GDM1 (cell line): ENCODE measurements around the gene ZCCHC14.
A peak's percentile ranks its signal among the peaks of the same experiment; 100 is the strongest.
"Not testable (repeated sequence)": the region's sequence is repeated elsewhere in the genome, so short reads cannot be mapped to it uniquely, and the experiment has no call there.

ENCODE experiments used
- DNase-seq: peaks from one replicate; lab custom pipeline; 2025; lab: John Stamatoyannopoulos, UW

ZCCHC14 gene

DNA sequence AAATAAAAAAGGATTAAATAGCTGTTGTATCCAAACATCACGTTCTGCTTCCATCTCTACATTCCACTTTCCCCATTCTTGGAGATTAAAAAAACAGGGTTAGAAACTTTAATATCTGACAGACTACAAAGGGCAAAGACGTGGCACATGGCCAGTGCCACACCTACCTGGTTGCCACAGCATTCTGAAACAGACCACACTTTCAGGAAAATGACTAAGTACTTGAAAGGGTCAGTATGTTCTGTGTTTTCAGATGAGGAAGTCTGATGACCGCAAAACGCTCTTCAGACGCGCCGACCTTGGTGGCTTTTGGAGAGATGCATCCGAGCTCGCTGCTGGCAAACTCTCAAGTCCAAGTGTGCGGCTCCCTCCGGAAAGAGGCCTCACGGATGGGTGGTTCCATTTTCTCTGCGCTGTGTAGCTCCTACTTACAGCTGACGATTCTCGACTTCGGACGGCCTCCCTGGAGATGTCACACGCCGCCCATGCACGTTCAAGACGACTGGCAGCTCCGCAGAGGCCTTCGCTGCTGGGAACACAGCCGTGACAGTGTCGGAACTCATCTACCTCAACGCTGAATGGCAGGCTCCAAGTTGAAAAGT lies 85.2 kb downstream of the ZCCHC14 start:
- DNase-seq = peak; percentile 81

DNA sequence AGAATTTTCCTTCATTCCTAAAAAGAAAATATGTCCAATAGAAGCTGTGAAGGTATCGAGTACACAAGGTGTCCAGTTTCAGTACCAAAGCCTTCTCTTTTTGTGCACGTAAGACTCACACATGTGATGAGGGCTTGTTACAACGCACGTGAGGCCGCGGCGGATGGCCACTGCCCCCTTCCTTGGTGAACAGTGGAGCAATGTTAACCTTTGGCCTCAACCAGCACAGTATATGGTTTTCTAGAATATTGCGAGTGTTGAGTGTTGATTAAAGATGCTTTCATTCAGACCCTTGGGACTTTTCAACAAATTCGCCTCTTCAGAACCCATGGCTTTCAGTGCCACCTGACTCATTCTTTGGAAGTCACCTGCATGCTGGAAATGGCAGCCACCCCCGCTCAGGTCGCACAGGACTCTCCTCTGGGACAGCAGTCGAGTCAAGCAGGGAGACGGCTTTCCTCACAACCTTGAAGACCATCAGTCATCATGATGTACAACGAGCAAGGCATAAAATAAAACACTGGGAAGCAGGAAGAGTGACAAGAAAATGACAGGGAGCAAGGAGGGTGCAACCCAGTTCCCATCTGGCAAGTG lies 86.2 kb downstream of the ZCCHC14 start:
- DNase-seq = no peak

DNA sequence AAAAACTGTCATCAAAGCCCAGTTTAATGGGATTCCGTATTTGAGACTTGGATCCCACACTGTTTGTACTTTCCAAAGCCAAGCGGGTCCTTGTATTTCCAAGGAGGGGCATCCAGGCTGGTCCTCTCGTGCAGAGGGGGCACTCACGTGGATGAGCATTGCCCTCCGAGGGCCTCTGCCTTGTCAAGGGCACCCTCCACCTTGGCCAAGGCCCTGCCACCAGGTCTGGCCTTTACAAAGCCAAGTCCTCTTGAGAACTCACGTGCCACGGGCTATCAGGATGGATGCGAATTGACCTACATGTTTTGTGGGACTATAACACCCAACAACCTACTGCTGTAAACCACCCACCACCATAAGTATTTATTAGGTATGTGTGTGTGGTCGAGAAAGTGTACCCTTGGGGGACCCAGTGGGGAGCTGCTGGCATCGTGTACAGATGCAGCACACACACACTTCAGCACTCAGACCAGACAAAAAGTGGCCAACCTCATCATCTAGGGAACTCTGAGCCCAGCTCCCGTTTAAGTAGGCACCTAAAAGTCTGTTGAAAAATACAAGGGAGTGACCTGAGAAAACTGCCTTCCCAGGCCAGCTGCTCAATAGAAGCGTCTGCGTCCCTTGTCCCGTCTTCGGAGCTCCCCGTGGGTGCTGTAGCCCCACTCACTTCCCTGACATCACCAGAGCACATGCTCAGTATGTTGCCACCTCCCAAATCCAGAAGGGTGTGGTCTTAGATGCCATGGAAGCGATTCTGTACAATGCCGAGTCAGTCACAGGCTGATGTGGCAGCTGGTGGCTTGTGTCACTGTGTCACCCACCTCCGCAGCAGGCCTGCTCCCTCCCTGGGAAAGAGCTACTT lies 87.8 kb downstream of the ZCCHC14 start:
- DNase-seq = no peak

DNA sequence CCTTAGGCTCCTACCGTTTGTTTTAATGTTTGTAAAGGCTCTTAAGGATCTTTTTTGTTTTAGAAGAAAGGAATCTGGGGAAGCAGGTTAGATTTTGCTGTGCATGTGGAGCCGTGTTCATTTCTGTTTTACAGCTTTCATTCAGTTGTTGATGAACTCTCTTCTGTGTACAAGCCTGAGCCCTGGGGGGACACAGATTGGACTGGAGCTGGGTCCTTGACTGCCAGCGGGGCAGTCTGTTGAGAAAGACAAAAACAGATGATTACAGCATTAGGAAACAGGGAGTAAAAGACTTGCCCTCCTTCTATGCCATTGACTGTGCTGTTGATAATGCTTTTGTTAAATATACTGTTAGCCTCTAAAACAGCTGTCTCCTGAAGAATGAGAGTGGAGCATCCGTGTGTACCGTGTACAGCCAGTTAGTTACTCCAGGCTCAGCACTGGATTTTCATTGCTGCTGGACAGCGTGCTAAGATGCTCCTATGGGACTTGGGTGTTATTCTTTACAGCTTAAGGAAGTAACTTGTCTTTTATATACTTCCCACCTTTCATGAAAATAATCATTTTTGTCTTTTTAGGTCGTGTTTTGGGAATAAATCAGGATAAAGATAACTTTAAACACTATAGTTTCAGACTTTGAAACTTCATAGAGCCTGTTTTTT lies 97.5 kb downstream of the ZCCHC14 start:
- no peak for DNase-seq

DNA sequence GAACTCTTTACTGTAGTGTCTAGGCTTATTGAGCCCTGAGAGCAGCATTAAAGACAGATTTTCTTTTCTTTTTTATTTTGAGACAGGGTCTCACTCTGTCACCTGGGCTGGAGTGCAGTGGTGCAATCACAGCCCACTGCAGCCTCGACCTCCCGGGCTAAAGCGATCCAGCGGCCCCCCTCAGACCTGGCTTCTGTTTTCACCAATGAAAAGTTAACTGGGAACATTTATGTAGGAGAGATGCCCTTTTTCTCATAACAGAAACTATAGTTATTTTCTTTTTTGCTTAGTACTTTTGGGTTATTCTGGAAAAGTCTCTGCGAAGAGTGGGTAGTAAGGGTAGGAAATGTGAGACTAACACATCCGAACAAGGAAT lies 99.2 kb downstream of the ZCCHC14 start:
- no peak for DNase-seq

DNA sequence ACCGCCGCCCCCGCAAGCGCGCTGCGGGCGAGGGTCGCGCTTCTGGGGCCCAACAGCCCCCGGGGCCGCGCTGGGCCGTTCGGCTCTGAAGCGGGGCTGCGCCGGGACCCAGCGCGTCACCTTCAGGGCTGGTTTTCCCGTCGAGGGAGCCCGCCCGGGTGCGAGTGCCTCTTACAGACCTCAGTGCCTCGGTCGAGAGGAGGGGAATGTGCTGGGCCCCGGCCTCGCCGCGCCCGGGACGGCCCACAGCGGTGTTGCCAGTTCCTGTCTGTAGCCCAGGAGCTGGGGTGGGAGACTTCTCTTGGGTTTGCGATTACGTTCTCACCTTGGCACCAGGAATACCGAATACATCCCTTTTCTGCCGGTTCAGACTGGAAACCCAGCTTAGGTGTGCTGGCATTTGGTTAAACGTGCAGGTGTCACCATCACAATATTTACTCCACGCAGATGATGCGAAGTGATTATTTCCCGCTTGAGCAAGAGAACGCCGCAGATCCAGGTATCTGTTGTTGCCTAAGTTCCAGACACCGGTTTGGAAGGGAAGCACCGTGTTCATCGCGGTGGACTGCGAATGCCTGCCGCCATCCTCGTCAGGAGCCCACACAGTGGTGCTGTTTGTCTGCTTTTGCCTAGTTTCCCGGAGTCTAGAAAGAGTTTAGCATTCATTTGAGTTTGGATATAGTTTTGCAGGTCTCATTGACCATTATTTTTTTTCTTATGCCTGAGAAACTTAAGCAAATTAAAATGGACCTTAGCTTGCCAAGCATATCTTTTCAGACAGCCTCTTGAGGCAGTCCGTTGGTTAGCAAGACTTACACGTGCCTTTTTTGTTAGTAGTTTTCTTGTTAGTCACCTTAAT lies 99.8 kb downstream of the ZCCHC14 start:
- no peak for DNase-seq

DNA sequence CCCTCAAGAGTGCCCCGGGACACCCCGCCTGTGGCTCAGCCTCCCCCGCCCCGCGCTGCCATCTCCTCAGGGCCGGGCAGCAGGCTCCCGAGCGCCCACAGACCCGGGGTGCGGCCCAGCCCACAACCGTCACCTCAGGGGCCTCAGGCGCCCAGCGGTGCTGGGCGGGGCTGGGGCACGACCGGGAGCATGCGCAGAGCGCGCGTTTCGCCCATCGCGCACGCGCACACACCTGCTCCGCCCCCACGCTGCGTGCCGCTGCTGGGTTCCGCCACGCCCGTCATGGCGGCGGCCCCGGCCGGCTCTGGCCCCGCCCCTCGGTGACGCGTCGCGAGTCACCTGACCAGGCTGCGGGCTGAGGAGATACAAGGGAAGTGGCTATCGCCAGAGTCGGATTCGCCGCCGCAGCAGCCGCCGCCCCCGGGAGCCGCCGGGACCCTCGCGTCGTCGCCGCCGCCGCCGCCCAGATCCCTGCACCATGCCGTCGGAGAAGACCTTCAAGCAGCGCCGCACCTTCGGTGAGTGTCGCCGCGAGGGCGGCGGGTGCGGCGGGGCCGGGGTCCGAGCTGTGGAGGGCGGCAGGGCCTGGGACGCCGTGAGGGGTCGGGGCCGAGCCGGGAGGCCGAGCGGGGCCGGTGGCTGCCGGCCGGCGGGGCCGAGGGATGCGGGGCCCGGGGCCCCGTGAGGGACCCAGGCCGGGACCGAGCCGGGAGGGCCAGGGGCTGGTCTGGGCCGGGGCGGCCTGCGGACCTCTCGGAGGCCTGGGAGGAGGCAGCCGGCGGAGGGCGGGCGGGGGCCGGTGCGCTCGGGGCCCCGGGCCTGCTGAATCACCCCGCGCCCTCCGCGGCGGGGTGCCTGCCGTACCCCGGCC lies 100.6 kb downstream of the ZCCHC14 start, which contains the start of gene MAP1LC3B:
TSS of gene MAP1LC3B (plus strand) at position 387 of the 871 bp plus-strand sequence. CDS start at position 479, 92 bp downstream.
- DNase-seq = peak; percentile 87

DNA sequence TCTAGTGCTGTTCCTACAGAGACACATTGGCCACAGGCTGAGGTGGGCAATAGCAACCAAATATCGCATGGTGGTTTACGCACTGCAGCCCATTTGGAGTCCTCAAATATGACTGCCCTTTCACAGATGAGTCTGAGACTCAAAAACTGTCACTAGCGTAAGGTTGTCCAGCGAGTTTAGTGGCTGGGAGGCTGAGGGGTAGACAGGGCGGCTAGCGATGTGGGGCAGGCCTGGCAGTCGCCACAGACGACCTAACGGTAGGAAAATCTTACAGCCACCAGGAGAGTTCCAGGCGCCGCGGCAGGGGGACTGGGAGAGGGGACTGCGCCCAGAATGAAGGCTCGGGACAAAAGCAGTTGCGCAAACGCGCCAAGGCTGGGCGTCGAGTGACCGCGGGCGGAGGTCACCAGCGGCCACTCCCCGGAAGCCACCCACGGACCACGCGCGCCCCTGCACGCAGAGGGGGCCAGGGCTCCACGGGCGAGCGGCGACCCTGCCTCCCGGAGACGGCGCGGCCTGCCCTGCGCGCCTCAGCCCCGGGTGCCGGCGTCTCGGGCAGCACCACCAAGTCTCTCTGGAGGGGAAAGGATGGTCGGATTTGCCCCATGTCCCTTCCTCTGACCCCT lies 101.4 kb downstream of the ZCCHC14 start:
- no peak for DNase-seq

DNA sequence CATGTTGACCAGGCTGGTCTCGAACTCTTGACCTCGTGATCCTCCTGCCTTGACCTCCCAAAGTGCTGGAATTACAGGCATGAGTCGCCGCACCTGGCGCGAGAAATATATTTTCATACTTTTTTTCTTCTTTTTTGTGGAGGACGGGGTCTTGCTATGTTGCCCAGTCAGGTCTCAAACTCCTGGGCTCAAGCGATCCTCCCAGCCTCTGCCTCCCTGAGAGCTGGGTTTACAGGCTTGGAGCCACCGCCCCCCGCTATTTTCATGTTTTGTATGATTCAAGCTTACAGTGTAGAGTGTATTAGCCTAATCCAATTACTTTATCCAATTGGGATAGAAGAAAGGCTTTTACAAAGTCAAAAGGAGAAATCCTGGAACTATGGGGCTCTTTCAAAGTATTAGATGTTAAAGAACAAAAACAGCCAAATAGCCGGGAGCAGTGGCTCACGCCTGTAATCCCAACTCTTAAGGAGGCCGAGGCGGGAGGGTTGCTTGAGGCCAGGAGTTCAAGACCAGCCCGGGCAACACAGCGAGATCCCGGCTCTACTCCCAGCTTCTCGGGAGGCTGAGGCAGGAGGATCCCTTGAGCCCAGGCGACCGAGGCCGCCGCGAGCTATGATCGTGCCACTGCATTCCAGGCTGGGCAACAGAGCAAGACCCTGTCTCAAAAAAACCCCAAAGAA lies 102.0 kb downstream of the ZCCHC14 start:
- DNase-seq = no peak

DNA sequence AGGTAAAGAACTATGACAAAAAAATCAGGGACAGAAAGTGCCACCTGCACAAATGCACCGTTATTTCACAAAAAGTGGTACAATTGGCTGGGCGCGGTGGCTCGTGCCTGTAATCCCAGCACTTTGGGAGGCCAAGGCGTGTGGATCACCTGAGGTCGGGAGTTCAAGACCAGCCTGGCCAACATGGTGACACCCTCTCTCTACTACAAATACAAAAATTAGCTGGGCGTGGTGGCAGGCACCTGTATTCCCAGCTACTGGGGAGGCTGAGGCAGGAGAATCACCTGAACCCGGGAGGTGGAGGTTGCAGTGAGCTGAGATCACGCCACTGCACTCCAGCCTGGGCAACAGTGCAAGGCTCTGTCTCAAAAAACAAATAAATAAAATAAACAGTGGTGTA lies 102.9 kb downstream of the ZCCHC14 start:
- not testable (repeated sequence) for DNase-seq

DNA sequence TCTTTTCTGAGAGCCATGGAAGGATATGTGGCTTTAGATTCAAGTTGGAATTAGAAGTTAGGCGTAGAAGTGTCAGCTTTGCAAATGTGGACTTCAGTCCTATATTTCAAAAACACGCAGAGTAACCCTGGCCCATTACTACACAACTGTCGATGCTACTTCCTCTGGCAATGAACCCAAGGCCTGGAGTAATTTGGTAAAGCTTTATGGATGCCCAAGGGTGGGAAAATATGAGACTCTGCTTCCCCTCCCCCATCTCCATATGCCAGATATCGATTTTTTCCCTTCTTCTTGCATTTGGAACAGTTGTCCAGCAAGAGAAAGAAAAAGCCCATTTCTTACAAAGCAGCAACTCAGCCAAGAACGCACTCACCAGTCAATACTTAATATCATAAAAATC lies 103.6 kb downstream of the ZCCHC14 start:
- no peak for DNase-seq

DNA sequence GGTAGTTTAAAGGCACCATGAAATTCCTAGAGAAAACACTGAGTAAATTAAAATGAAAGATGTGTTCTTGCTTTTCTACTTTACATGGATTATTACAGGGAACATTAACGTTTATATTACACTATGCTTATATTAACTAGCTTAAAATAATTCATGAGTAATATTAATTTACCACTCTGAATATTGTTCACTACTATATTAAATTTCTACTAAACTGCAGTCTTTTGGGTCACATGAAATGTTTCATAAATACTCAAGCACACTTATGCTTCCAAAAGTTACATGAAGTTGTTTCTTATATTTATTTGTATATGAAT lies 104.0 kb downstream of the ZCCHC14 start:
- no peak for DNase-seq

DNA sequence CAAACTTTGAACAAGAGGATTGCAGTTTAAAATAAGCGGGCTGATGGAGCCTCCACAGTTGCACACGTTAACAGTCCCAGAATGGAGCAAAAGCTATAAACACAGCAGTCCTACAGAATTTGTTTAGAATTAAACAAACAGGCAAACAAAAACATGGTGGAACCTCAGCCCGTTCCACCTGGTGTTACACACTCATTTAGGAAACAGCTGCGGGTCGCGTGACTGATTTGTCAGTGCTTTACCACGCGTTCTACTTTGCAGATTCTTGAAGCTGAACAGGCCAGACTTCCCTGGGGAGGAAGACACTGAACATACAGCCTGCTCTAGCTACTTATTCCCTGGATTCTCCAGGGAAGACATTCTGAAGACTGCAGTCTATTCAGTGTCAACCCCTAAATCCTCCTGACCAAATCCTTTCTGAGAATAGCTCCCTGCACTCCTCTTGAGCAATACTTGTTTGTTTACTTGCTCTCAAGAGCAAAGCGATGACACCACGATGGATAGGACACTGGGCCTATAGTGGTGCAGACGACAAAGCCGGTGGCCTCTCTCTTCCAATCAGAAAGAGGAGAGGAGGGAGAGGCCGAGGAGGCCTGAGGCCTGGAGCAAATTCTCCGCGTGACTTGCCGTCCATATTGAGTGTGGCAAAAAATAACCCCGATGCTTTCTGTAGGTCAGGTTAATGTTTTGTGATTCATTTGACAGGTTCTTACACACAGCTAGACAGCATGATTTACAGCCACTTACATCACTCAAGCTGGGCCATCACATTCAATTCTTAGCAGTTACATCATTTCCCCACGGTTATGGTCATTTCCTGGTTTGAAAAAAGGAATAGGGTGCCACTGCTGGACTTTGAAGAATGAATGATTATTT lies 104.6 kb downstream of the ZCCHC14 start:
- peak; percentile 68 for DNase-seq

DNA sequence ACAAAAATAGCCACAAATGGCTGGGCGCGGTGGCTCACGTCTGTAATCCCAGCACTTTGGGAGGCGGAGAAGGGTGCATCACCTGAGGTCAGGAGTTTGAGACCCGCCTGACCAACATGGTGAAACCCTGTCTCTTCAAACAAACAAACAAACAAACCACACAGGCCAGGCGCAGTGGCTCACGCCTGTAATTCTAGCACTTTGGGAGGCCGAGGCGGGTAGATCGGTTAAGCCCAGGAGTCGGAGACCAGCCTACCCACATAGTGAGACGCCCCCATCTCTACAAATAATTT lies 108.0 kb downstream of the ZCCHC14 start:
- not testable (repeated sequence) for DNase-seq

DNA sequence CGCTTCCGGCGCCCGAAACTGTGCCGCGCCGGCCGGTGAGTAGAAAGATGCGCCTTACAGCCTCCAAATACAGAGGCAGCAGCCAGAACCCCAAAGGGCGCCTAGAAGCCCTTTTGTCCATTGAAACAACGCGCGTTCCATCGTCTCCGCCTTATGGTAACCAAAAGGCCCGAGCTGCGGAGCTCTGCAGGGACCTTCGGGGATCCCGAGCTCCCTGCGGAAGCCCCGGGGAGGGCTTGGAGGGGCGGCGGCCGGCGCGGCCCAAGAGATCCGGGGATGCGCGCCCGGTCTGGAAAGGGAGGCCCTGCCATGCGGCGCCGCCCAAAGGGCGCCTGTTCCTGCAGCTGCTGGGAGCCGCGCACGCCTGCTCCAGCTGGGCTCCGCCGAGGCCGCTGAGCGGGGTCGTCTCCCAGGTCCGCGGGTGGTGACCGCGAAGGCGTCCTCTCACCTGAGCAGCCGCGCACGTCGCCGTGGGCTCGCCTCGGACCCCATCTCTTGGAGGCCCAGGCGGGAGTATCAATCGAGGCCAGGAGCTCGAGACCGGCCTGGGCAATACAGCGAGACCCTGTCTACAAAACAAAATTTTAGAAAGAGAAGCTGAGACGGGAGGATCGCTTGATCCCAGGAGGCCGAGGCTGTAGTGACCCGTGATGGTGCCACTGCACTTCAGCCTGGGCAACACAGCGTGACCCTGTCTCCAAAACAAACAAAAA lies 108.5 kb downstream of the ZCCHC14 start:
- no peak for DNase-seq

DNA sequence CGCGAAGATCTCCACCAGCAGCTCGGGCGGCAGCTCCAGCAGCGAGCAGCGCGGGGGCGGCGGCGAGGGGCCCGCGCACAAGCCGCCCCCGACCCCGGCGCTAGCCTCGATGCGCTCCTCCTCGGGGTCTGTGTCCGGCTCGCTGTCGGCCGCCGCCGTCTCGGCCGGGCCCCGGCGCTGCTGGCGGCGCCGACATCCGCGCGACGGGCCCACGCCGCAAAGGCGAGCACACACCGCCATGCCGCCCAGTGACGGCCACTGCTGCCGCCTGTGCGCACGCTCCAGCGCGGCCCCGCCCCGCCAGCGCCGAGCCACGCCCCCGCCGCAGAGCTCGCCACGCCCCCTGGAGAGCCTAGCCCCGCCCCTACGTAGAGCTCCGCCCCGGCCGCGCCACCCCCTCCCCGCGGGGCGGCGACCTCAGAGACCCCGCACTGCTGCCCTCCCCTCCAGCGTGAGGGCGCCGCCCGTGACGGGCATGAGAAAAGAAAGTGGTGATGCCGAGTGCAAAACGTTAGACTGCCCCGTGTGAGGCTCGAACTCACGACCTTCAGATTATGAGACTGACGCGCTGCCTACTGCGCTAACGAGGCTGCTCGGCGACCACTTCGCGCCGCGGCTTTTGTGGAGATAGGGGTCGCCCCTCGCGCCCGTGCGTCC lies 109.2 kb downstream of the ZCCHC14 start, which contains the start of gene FBXO31:
TSS of gene FBXO31 (minus strand) at position 272 of the 657 bp plus-strand sequence. CDS start at position 240, 32 bp downstream.
- DNase-seq = peak; percentile 65

DNA sequence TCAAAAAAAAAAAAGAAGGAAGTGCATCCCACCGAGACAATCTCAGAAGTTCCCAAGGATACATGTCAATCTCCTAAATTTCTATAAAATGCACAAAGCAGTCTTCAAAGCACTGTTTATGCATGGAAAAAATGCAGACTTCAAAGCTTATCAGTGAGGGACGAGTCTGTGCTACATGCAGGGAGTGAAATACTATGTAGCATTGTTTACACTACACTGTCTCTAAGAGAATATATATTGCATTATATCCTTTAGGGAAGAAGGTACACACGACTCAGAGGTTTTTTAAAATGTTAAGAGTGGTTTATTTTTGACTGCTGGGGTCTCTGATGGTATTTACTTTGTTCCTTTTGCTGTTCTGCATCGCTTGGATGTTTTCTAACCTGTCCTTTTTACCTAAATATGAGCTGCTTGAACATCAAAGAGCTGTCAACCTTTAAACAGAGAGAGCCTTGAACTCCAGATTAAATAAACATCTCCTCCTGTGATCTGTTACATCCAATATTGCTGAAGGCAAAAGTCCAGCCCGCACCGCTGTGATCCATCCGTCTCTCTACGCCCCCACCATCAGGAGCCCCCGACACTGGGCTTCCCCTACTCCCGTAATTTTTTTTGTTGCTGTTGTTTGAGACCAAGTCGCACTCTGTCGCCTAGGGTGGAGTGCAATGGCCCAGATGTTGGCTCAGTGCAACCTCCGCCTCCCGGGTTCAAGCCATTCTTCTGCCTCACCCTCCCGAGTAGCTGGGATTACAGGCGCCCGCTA lies 110.6 kb downstream of the ZCCHC14 start:
- DNase-seq = no peak
